GM19468 (cell line): Measurements from ENCODE around the gene PDLIM7.
"Not testable (repeated sequence)": the region's sequence is repeated elsewhere in the genome, so short reads cannot be mapped to it uniquely, and the experiment has no call there.

Experiments
- ATAC-seq: cut with Tn5 transposase; IDR thresholded peaks from one replicate; pipeline ENCODE4 v1.9.1; 2021; ENCODE audit warnings: mild to moderate bottlenecking, moderate library complexity, moderate number of reproducible peaks; ENCODE audit not compliant: unreplicated experiment; ENCODE audit errors: extremely low read depth

The PDLIM7 gene

GRCh38 chr5:177492841-177493240 lies 4.6 kb downstream of the PDLIM7 start:
- ATAC-seq: no peak

GRCh38 chr5:177491983-177492746 lies 5.2 kb downstream of the PDLIM7 start:
- ATAC-seq: no peak

- no peak for ATAC-seq
These were observed 5.9 kb downstream of the PDLIM7 start for GRCh38 chr5:177491429-177491945.

GRCh38 chr5:177490992-177491391 lies 6.4 kb downstream of the PDLIM7 start:
- no peak for ATAC-seq

- no peak for ATAC-seq
These were observed 7.0 kb downstream of the PDLIM7 start for GRCh38 chr5:177490311-177490991.

- no peak for ATAC-seq
These were observed 8.2 kb downstream of the PDLIM7 start for GRCh38 chr5:177489119-177489716.

GRCh38 chr5:177487975-177488374 lies 9.4 kb downstream of the PDLIM7 start:
- no peak for ATAC-seq

GRCh38 chr5:177487144-177487543 lies 10.3 kb downstream of the PDLIM7 start:
- no peak for ATAC-seq

GRCh38 chr5:177486256-177486655 lies 11.1 kb downstream of the PDLIM7 start:
- no peak for ATAC-seq

- ATAC-seq: not testable (repeated sequence)
These were observed 11.7 kb downstream of the PDLIM7 start for GRCh38 chr5:177485753-177486152.

GRCh38 chr5:177484902-177485549 lies 12.4 kb downstream of the PDLIM7 start:
- ATAC-seq: no peak

GRCh38 chr5:177483994-177484901 lies 13.2 kb downstream of the PDLIM7 start:
- ATAC-seq: no peak

- no peak for ATAC-seq
These were observed 14.4 kb downstream of the PDLIM7 start for GRCh38 chr5:177483042-177483441.

- no peak for ATAC-seq
These were observed 15.0 kb downstream of the PDLIM7 start for GRCh38 chr5:177482359-177482795.

GRCh38 chr5:177479774-177480173 lies 17.6 kb downstream of the PDLIM7 start:
- ATAC-seq: no peak

- ATAC-seq: no peak
These were observed 18.4 kb downstream of the PDLIM7 start for GRCh38 chr5:177478711-177479646.

- ATAC-seq: no peak
These were observed 19.5 kb downstream of the PDLIM7 start for GRCh38 chr5:177477701-177478477.
